Osteocyte (in vitro differentiated cells): Measurements from ENCODE around the gene ATP11B. TPM values are rescaled to one million over a fixed set of nuclear protein-coding genes. Genes with fewer than 3 reads are reported as not detected.
A peak's percentile ranks its signal among the peaks of the same experiment; 100 is the strongest.
"Not testable (repeated sequence)": the region's sequence is repeated elsewhere in the genome, so short reads cannot be mapped to it uniquely, and the experiment has no call there.

Experiments used
- DNase-seq: peaks from one replicate; pipeline ENCODE4 v3.0.0; 2021; ENCODE audit warnings: mixed read lengths; ENCODE audit not compliant: unreplicated experiment; ENCODE audit errors: extremely low spot score
- H3K27ac Mint-ChIP-seq: one replicate; pipeline ENCODE4 v1.8.0; 2021; ENCODE audit warnings: mild to moderate bottlenecking, mixed read lengths; ENCODE audit not compliant: unreplicated experiment
- H3K27me3 Mint-ChIP-seq: one replicate; pipeline ENCODE4 v1.8.0; 2021; ENCODE audit warnings: mixed read lengths; ENCODE audit not compliant: unreplicated experiment
- H3K36me3 Mint-ChIP-seq: one replicate; pipeline ENCODE4 v1.8.0; 2021; ENCODE audit warnings: mixed read lengths; ENCODE audit not compliant: unreplicated experiment
- H3K4me1 Mint-ChIP-seq: one replicate; pipeline ENCODE4 v1.8.0; 2021; ENCODE audit warnings: mixed read lengths; ENCODE audit not compliant: unreplicated experiment
- H3K4me3 Mint-ChIP-seq: one replicate; pipeline ENCODE4 v1.8.0; 2021; ENCODE audit warnings: mild to moderate bottlenecking, moderate library complexity, mixed read lengths; ENCODE audit not compliant: unreplicated experiment
- H3K9me3 Mint-ChIP-seq: one replicate; pipeline ENCODE4 v1.8.0; 2021; ENCODE audit warnings: mixed read lengths; ENCODE audit not compliant: unreplicated experiment
- CTCF ChIP-seq: fragments of 200-600 bp; sonication (generic); IDR thresholded peaks from 2 replicates; pipeline ENCODE4 v1.5.0; 2021; ENCODE audit warnings: antibody characterized with exemption, mild to moderate bottlenecking, moderate library complexity
- total RNA-seq: library from RNA; stranded (reverse); gene quantifications from 2 replicates; pipeline ENCODE4 v1.2.1, GENCODE V29; 2021

The ATP11B gene
- total RNA-seq, 1 donor from 2014 or later, result 69.2 TPM

GRCh38 chr3:182794455-182795388, 1.4 kb downstream of the ATP11B start:
- peak overlapping the region; percentile 89 for H3K4me3 Mint-ChIP-seq
- DNase-seq, result no peak
- H3K27ac Mint-ChIP-seq, result peak overlapping the region; percentile 94
- peaks cover 34% of the 10 kb centered on the region for H3K4me1 Mint-ChIP-seq
- no peak for TF ChIP-seq CTCF
- H3K27me3 Mint-ChIP-seq, result no peaks in the 10 kb centered on the region
- no peaks in the 10 kb centered on the region for H3K9me3 Mint-ChIP-seq
- peaks cover 2% of the 10 kb centered on the region for H3K36me3 Mint-ChIP-seq

GRCh38 chr3:182795389-182795782, 2.1 kb downstream of the ATP11B start:
- Mint-ChIP-seq H3K36me3 (peaks cover 2% of the 10 kb centered on the region), H3K9me3 (no peaks in the 10 kb centered on the region), H3K4me3 (peak overlapping the region; percentile 89), H3K27me3 (no peaks in the 10 kb centered on the region), H3K27ac (peak overlapping the region; percentile 94), H3K4me1 (peaks cover 34% of the 10 kb centered on the region)
- no peak for TF ChIP-seq CTCF
- no peak for DNase-seq

- TF ChIP-seq CTCF, result no peak
- Mint-ChIP-seq H3K36me3 (peaks cover 2% of the 10 kb centered on the region), H3K27ac (no peak overlapping the region), H3K4me1 (peaks cover 34% of the 10 kb centered on the region), H3K4me3 (no peak overlapping the region), H3K27me3 (no peaks in the 10 kb centered on the region), H3K9me3 (no peaks in the 10 kb centered on the region)
- DNase-seq, result no peak
Measured at GRCh38 chr3:182796310-182796709, 3.0 kb downstream of the ATP11B start.

GRCh38 chr3:182797876-182798275, 4.6 kb downstream of the ATP11B start:
- no peak for TF ChIP-seq CTCF
- Mint-ChIP-seq H3K4me3 (no peak overlapping the region), H3K9me3 (no peaks in the 10 kb centered on the region), H3K36me3 (peaks cover 2% of the 10 kb centered on the region), H3K4me1 (peaks cover 29% of the 10 kb centered on the region), H3K27me3 (no peaks in the 10 kb centered on the region), H3K27ac (no peak overlapping the region)
- DNase-seq, result no peak

- H3K4me1 Mint-ChIP-seq, result peaks cover 29% of the 10 kb centered on the region
- H3K36me3 Mint-ChIP-seq, H3K27me3 Mint-ChIP-seq, H3K4me3 Mint-ChIP-seq, H3K9me3 Mint-ChIP-seq, DNase-seq, H3K27ac Mint-ChIP-seq: not testable (repeated sequence)
Measured at GRCh38 chr3:182799143-182799542, 5.8 kb downstream of the ATP11B start.
